Measurements from ENCODE around the gene SLC6A18.

The SLC6A18 gene

GRCh38 chr5:1294835-1295649, 69.9 kb downstream of the SLC6A18 start, which contains the start of gene TERT:
Gene TERT, minus strand, starts transcription at chr5:1295068. Its CDS starts 79 bp downstream, at chr5:1294989.
- no peak for DNase-seq

DNA sequence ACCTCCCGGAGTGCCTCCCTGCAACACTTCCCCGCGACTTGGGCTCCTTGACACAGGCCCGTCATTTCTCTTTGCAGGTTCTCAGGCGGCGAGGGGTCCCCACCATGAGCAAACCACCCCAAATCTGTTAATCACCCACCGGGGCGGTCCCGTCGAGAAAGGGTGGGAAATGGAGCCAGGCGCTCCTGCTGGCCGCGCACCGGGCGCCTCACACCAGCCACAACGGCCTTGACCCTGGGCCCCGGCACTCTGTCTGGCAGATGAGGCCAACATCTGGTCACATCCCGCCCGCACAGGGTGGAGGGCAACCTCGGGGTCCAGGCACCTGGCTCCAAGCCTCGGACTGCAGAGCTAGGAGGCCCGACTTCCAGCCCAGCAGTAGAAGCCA, 70.5 kb downstream of the SLC6A18 start:
- DNase-seq = no peak

All from inflammatory macrophage treated with lipopolysaccharide for 4 hours (primary cell).